Adrenal gland (tissue), 12 donors: ENCODE data around the gene B3GNT4. TPM values are rescaled to one million over a fixed set of nuclear protein-coding genes. Genes with fewer than 3 reads are reported as not detected.

Experiments used
- DNase-seq, 7 donors: peaks; one replicate each; pipeline ENCODE4 v3.0.0-alpha.2; 2019 to 2020
- H3K27ac ChIP-seq, 5 donors: fragments of 200-600 bp; sonication (generic) in 4 of 5; 1 replicate in 3 of 5; 2 replicates in 2 of 5; pipeline versions ENCODE4 v1.5.1 to v1.8.0; 2016 to 2020; ENCODE audit warnings: mild to moderate bottlenecking in 1 of 5
- H3K27me3 ChIP-seq: fragments of 200-600 bp; 2 replicates; pipeline ENCODE4 v1.8.0; 2021
- H3K36me3 ChIP-seq, 2 donors: fragments of 200-600 bp; replicated peaks in 1 of 2; 1 replicate in 1 of 2; 2 replicates in 1 of 2; pipeline versions ENCODE4 v1.5.1 to v1.8.0; 2018 to 2022
- H3K4me1 ChIP-seq, 2 donors: fragments of 200-600 bp; replicated peaks in 1 of 2; 1 replicate in 1 of 2; 2 replicates in 1 of 2; pipeline versions ENCODE4 v1.5.1 to v1.8.0; 2018 to 2021
- H3K4me3 ChIP-seq, 4 donors: fragments of 200-600 bp; sonication (generic) in 3 of 4; one replicate each; pipeline ENCODE4 v1.5.1; 2016 to 2018
- H3K9me3 ChIP-seq, 3 donors: fragments of 200-600 bp; sonication (generic) in 1 of 3; replicated peaks in 1 of 3; 1 replicate in 2 of 3; 2 replicates in 1 of 3; pipeline versions ENCODE4 v1.5.1 to v1.8.0; 2016 to 2021
- POLR2A ChIP-seq, 2 donors: fragments of 450-650 bp; IDR thresholded peaks; one replicate each; pipeline ENCODE4 v1.6.1; 2017; ENCODE audit warnings: antibody characterized with exemption in 2 of 2, mild to moderate bottlenecking in 2 of 2, moderate library complexity in 1 of 2
- WGBS, 4 donors: extraction: QIAGEN DNeasy Blood & Tissue Kit in 2 of 4; methylation state at CpG; one replicate each; pipeline versions ENCODE4 v1.1.5 to v1.1.7; 2013 to 2017; 5-methylcytosine and 5-hydroxymethylcytosine counted together
- intact Hi-C, 2 donors: fragments of 100-400 bp; cut with DNase I; formaldehyde crosslinking; loops; one replicate each; pipeline versions ENCODE4 v1.14.1 to v1.15.0; 2022 to 2023
- polyA plus RNA-seq, 3 donors: library from polyadenylated mRNA; stranded (reverse); fragments of 200-250 nt in 2 of 3; fragments of 350-450 nt in 1 of 3; fragmentation: Illumina TruSeq in 1 of 3; extraction: RNeasy Lipid Tissue Mini Kit (QIAGEN cat#74804) in 1 of 3; gene quantifications; one replicate each; pipeline ENCODE4 v1.2.3, GENCODE V29; 2013 to 2014
- total RNA-seq, 9 donors: library from RNA; depleted of rRNA in 4 of 9; stranded (reverse); fragments of >200 nt in 4 of 9; fragments of 120-200 nt in 1 of 9; fragmentation: NEBNext Ultra II Directional in 1 of 9; extraction: Animal tissue kit (Norgen Biotek cat#: 25700) in 1 of 9; gene quantifications; one replicate each; pipeline versions ENCODE4 v1.1.0 to v1.2.4, GENCODE V29; 2013 to 2023
- TF ChIP-seq, protein P1 (sequence below), 6 experiments: fragments of 450-650 bp in 4 of 6; fragments of 200-600 bp in 2 of 6; sonication (generic) in 1 of 6; IDR thresholded peaks; 1 replicate in 5 of 6; 2 replicates in 1 of 6; pipeline versions ENCODE4 v1.5.1 to v1.8.0; 2016 to 2021; ENCODE audit warnings: antibody characterized with exemption in 6 of 6, mild to moderate bottlenecking in 2 of 6, moderate library complexity in 1 of 6
- donor health status: healthy with polysubstance abuse.
- donor health status: Bipolar disorder and iron deficiency.
- donor health status: DM: yes; HTN: yes; CAD: no.
- donor health status: DM: no; HTN: no; CAD: no.
- donor health status: DM: no; HTN: no; CAD: no.
- donor health status: DM: yes; HTN: yes; CAD: no.

The B3GNT4 gene
- total and polyA plus RNA-seq, 12 donors: 0.17 to 4.0 (median 1.0) TPM; not detected in 5

- DNase-seq: no peak
- Histone ChIP-seq H3K9me3 (no peaks in the 10 kb centered on the region), H3K4me1 (no peaks in the 10 kb centered on the region), H3K4me3 (no peak overlapping the region), H3K27ac (no peak overlapping the region), H3K27me3 (no peaks in the 10 kb centered on the region), H3K36me3 (no peaks in the 10 kb centered on the region)
- 79 to 87% (median 82%) methylated on average over 22 to 34 of the region's 34 CpGs for WGBS, 4 donors
- TF ChIP-seq, protein P1, sequence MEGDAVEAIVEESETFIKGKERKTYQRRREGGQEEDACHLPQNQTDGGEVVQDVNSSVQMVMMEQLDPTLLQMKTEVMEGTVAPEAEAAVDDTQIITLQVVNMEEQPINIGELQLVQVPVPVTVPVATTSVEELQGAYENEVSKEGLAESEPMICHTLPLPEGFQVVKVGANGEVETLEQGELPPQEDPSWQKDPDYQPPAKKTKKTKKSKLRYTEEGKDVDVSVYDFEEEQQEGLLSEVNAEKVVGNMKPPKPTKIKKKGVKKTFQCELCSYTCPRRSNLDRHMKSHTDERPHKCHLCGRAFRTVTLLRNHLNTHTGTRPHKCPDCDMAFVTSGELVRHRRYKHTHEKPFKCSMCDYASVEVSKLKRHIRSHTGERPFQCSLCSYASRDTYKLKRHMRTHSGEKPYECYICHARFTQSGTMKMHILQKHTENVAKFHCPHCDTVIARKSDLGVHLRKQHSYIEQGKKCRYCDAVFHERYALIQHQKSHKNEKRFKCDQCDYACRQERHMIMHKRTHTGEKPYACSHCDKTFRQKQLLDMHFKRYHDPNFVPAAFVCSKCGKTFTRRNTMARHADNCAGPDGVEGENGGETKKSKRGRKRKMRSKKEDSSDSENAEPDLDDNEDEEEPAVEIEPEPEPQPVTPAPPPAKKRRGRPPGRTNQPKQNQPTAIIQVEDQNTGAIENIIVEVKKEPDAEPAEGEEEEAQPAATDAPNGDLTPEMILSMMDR (IDR thresholded peaks at IDR 0.05): no peak
- no peak for TF ChIP-seq POLR2A (IDR thresholded peaks at IDR 0.05)
- intact Hi-C loops: loop anchor here in 1 of 2 donors (10.0 kb wide), 1 partner anchor 135 kb away; no protein-coding TSS in a partner anchor
Measured at GRCh38 chr12:122189626-122190475, 13.7 kb upstream of the B3GNT4 start.

GRCh38 chr12:122190842-122191668 lies 12.5 kb upstream of the B3GNT4 start:
- Histone ChIP-seq H3K27ac (no peak overlapping the region), H3K4me1 (no peaks in the 10 kb centered on the region), H3K4me3 (no peak overlapping the region), H3K9me3 (no peaks in the 10 kb centered on the region), H3K27me3 (no peaks in the 10 kb centered on the region), H3K36me3 (no peaks in the 10 kb centered on the region)
- intact Hi-C loops: no loop called here
- TF ChIP-seq, protein P1 (IDR thresholded peaks at IDR 0.05): peak; percentile 56 to 80 (median 74)
- no peak for TF ChIP-seq POLR2A (IDR thresholded peaks at IDR 0.05)
- DNase-seq: peak; percentile 55 to 87 (median 67)
- 61 to 64% (median 62%) methylated on average over 16 to 18 of the region's 18 CpGs for WGBS, 4 donors

DNA sequence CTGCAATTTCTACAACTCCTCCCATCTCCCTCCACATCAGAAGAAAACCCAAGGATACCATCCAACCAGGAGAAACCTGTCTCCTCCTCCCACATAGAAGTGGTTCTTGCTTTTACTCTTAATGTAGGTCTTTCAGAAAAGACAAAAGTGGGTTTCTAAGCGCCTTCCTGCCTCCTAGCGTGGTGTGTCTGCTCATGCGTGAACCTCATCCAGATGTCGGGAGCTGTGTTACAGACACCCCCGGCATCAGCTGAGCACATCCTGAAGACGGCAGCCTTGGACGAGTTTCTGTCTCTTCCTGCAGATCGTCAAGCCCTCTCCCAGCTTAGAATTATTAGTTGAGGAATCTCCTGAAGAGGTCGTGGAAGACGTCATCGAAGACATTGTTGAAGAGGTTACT lies 11.1 kb upstream of the B3GNT4 start:
- H3K4me3 ChIP-seq: no peak overlapping the region
- H3K36me3 ChIP-seq: no peaks in the 10 kb centered on the region
- no peak for TF ChIP-seq POLR2A (IDR thresholded peaks at IDR 0.05)
- TF ChIP-seq, protein P1 (IDR thresholded peaks at IDR 0.05): no peak
- no peak for DNase-seq
- no peaks in the 10 kb centered on the region for H3K9me3 ChIP-seq
- WGBS, 4 donors: 69 to 84% (median 75%) methylated on average over 8 to 11 of the region's 11 CpGs
- no peaks in the 10 kb centered on the region for H3K4me1 ChIP-seq
- intact Hi-C loops: loop anchor here in 1 of 2 donors (2.0 kb wide), 1 partner anchor 62 kb away; no protein-coding TSS in a partner anchor
- H3K27me3 ChIP-seq: no peaks in the 10 kb centered on the region
- no peak overlapping the region for H3K27ac ChIP-seq

DNA sequence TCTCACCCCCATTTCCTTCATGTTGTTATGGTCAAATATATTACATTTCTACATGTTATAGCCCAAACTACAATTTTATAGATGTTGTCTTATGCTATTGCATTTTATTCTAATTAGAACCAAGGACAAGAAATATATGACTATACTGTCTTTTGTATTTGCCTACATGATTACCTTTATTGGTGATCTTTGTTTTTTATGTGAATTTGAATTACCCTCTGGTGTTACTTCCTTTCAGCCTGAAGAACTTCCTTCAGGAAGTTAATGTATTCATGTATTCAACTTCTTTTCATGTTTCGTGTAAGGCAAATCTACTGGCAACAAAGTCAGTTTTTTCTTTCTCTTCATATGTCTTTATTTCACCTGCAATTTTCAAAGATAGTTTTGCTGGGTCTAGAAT lies 8.7 kb upstream of the B3GNT4 start:
- no peaks in the 10 kb centered on the region for H3K4me1 ChIP-seq
- no peak overlapping the region for H3K27ac ChIP-seq
- no peaks in the 10 kb centered on the region for H3K36me3 ChIP-seq
- 79 to 88% (median 81%) methylated on average over 1 of the region's 1 CpG for WGBS, 4 donors
- no peaks in the 10 kb centered on the region for H3K27me3 ChIP-seq
- intact Hi-C loops: no loop called here
- H3K4me3 ChIP-seq: no peak overlapping the region
- no peaks in the 10 kb centered on the region for H3K9me3 ChIP-seq
- TF ChIP-seq POLR2A (IDR thresholded peaks at IDR 0.05): no peak
- TF ChIP-seq, protein P1 (IDR thresholded peaks at IDR 0.05): no peak
- DNase-seq: no peak
